Activated CD4-positive, alpha-beta T cell treated with anti-CD3 and anti-CD28 coated beads for 24 hours (primary cell): ENCODE data around the gene BEST1.
"Not testable (repeated sequence)": the region's sequence is repeated elsewhere in the genome, so short reads cannot be mapped to it uniquely, and the experiment has no call there.

ENCODE experiments used
- DNase-seq, 2 donors: peaks; one replicate each; pipeline ENCODE4 v3.0.0-alpha.2; 2020; ENCODE audit warnings: low read depth in 2 of 2

BEST1 gene

DNA sequence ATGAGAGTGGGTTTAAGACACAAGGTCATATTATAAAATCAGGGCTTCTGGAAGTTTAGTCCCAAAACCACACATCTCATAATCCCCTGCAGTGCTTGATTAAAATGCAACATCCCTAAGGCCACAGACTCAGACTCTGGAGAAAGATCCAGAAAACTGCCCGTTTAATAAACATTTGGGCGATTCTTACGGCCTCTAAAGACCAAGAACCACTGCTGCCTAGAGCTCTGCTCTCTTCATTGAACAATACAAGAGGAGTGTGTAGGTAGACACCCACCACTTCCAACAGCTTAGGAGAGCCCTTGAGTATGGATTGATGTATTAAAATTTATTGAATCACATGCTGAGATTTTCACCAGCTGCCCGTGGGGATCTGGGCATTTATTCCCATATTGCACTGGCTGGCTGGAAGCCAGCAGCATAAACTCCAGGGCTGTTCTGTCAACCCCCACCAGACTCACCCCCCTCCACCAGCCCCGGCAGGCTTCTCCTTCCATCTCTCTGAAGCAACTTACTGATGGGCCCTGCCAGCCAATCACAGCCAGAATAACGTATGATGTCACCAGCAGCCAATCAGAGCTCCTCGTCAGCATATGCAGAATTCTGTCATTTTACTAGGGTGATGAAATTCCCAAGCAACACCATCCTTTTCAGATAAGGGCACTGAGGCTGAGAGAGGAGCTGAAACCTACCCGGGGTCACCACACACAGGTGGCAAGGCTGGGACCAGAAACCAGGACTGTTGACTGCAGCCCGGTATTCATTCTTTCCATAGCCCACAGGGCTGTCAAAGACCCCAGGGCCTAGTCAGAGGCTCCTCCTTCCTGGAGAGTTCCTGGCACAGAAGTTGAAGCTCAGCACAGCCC lies 749 bp upstream of the BEST1 start:
- DNase-seq: no peak

DNA sequence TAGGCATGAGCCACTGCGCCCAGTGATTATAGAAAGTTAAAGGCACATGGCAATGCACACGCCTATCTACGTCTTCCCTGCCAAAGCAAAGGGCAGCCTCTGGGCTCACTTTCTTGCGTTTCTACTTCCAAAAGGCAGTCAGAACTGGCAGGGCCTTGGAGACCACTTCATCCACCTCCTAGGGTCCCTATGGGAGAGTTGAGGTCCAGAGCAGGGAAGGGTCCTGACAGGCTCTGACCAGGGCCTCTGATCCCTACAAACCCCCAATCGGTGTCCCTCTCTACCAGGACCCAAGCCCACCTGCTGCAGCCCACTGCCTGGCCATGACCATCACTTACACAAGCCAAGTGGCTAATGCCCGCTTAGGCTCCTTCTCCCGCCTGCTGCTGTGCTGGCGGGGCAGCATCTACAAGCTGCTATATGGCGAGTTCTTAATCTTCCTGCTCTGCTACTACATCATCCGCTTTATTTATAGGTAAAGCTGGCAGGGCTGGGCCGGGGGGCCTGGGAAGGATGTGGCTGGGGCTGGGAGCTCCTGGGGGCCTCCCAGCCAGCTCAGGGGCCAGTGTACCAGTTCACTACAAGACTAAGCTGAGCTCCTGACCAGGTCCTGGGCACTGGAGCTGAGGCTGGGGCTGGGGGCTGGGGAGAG lies 1.5 kb downstream of the BEST1 start:
- DNase-seq: no peak

DNA sequence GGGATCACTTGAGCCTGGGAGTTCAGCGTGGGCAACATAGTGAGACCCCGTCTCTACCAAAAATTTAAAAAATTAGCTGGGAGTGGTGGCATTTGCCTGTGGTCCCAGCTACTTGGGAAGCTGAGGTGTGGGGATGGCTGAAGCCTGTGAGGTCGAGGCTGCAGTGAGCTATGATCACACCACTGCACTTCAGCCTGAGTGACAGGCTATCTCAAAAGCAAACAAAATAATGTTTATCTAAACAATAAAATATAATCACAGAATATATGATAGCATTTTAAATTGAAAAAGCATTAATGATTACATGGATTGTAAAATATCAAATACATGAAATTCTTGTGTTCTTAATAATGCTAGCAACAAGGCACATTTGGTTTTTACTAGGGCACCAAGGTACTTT lies 2.7 kb downstream of the BEST1 start:
- no peak for DNase-seq

DNA sequence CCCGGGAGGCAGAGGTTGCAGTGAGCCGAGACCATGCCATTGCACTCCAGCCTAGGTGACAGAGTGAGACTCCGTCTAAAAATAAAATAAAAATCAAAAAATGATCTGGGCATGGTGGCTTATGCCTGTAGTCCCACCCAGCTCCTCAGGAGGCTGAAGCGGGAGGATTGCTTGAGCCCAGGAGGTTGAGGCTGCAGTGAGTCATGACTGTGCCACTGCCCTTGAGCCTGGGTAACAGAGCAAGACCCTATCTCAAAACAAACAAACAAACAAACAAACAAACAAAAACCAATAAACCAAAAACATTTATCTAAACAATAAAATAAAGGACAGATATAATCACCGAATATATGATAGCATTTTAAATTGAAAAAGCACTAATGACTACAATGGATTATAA lies 3.5 kb downstream of the BEST1 start:
- DNase-seq: not testable (repeated sequence)

DNA sequence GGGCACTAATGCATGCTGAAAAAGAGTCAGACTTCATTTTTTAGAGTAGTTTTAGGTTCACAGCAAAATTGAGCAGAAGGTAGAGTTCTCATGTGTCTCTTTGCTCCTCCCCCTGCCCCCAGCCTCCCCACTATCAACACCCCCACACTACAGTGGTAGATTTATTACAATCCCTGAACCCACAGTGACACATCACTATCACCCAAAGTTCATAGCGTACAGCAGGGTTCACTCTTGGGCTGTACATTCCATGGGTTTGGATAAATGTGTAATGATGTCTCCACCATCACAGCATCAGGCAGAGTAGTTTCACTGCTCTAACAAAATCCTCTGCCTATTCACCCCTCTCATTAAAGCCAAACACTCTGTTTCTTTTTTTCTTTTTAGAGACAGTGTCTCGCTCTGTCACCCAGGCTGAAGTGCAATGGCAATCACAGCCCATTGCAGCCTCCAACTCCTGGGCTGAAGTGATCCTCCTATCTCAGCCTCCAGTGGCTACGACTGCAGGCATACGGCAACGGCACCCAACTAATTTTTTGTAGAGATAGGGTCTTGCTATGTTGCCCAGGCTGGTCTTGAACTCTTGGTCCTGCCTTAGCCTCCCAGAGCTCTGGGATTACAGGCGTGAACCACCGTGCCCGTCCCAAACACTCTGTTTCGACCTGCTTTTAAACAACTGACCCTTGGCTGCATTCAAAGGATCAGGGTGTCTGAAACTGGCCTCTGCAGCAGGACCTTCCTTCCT lies 4.1 kb downstream of the BEST1 start:
- no peak for DNase-seq

DNA sequence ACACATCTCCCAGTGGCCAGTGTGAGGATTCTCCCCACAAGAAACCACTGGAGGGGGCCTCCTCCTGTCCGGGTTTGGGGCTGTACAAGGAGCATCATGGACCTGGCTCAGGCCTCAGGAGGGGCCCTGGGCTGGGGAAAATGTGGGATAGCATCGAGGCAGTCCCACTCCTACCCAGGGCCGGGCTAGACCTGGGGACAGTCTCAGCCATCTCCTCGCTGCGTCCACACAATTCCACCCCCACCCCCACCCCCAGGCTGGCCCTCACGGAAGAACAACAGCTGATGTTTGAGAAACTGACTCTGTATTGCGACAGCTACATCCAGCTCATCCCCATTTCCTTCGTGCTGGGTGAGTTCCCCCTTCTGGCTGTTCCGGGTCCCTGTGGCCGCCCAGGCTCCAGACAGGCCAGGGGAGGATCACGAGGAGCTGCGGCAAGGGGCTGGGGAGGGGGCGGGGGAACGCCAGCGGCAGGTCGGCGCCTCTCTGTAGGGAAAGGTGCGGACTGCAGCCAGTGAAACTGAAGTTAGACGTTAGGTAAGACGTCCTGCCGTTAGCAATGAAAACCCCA lies 4.8 kb downstream of the BEST1 start:
- no peak for DNase-seq

DNA sequence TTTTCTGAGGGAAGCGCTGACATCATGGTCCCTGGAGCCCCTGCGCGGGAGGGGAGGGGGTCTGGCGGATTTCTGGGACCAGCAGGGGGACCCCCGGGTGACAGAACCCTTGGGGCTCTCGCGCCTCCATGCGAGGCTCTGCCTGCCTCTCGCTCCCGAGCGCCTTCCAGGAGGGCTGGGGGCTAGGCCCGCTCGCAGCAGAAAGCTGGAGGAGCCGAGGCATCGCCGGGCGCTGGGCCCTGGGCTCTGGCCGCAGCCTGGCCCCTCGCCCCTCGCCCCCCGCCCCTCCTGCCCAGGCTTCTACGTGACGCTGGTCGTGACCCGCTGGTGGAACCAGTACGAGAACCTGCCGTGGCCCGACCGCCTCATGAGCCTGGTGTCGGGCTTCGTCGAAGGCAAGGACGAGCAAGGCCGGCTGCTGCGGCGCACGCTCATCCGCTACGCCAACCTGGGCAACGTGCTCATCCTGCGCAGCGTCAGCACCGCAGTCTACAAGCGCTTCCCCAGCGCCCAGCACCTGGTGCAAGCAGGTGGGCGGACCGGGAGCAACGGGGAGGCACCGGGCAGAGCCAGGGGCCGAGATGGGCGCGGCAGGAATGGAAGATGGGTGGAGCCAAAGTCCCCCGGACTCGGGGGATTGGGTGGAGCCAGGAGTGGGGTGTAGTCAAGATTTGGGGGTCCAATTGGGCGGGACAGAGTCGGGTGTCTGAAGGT lies 5.4 kb downstream of the BEST1 start:
- no peak for DNase-seq

DNA sequence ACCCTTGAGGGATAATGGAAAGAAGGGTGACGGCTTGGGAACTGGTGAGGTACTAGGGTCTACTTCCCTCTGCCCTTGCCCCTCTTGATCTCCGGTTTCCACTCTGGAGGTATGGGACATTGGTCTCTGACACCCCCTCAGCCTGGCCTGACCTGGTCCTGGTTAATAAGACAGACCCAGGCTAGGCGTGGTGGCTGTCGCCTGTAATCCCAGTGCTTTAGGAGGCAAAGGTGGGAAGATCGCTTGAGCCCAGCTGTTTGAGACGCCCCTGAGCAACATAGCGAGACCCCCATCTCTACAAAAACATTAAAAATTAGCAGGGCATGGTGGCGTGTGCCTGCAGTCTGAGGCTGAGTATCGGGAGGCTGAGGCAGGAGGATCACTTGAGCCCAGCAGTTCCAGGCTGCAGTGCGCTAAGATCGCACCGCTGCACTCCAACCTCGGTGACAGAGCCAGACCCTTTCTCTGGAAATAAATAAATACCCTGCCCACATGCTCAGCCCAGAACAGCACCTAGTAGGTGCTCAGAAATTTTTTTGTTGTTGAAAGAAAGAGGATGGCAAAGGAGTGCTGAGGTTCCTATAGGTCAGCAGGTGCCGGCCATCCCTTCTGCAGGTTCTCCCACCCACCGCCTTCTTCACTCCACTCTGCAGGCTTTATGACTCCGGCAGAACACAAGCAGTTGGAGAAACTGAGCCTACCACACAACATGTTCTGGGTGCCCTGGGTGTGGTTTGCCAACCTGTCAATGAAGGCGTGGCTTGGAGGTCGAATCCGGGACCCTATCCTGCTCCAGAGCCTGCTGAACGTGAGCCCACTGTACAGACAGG lies 6.3 kb downstream of the BEST1 start:
- DNase-seq: no peak

DNA sequence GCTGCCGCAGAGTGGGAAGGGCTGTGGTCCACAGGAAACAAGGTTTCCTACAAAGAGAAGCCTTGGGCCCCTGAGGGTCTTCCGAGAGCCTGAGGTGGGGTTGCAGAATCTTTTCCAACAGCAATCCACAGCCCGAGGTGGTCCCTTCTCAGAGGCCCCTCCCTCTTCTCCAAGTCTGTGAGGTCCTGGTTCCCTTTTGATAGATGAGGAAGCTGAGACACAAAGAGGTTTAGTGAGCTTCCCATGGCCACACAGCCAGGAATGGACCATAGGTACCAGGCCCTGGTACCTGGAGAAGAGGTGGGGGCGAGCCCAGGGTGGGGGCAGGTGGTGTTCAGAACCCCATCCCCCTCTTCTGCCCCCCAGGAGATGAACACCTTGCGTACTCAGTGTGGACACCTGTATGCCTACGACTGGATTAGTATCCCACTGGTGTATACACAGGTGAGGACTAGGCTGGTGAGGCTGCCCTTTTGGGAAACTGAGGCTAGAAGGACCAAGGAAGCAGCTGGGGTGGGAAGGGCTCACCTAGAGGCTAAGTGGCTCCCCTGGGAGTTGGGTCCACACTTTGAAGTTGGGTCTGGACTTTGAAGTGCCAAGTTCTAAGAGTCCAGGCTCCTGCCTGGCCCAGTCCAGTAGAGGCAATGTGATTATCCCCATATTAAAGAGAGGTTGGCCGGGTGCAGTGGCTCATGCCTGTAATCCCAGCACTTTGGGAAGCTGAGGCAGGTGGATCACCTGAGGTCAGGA lies 7.0 kb downstream of the BEST1 start:
- no peak for DNase-seq

DNA sequence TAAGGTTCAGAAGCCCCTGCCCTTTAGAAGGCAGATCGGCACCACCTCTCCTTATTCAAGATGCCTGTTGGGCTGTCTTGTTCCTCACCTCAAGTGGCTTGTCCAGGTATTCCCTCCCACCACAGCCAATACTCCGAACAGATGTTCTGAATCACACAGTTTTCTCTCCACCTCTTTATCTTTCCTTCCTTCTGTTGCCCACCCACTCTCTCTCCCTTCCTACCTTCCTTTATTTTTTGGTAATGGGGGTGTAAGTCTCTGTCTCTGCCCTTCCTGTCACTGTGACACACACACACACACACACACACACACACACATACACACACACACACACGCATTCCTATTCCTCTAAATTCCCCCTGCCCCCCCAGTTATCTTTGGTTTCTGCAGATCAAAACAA lies 8.4 kb downstream of the BEST1 start:
- no peak for DNase-seq

DNA sequence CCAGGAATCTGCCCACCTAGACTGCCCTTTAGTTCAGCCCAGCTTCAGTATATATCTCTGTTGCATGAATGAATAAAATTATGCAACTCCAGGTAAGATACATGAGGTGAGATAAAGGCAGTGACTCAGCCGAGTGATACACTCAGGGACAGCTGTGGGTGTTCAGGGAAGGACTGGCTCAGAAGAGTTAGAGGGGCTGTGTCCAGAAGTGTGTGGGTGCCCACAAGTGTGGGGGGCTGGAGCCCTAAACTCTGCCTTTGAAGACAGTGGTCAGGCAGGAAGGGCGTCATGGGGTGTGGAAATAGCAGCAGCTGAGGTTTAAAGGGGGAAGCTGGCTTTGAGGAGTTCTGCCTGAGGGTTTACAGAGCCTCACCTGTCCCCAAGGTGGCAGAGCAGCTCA lies 9.0 kb downstream of the BEST1 start:
- no peak for DNase-seq

DNA sequence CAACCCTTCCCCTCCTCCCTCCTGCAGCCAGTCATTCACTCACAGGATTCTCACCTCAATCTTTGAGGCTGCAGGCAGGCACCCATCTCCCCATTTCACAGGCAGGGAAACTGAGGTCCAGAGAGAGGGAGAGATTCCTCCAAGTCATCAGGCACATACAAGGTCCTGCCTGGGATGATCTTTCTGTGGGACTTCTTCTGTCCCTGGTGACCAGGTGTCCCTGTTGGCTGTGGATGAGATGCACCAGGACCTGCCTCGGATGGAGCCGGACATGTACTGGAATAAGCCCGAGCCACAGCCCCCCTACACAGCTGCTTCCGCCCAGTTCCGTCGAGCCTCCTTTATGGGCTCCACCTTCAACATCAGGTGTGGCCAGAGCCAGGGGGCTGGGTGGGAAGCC lies 9.5 kb downstream of the BEST1 start:
- no peak for DNase-seq

DNA sequence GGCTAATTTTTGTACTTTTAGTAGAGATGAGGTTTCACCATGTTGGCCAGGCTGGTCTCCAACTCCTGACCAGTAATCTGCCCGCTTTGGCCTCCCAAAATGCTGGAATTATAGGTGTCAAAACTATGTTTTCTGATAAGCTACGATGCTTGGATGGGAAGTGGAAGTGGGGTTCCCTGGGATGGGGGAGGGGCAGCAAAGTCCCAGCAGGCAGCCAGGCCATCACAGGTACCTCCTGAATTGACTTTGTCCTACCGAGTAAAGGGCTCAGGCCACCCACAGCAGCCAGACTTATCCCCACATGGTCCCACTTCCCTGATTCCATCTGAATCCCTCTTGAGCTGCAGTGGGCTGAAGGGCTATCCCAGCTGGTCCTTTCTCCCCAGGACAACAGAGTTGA lies 10.4 kb downstream of the BEST1 start:
- no peak for DNase-seq

DNA sequence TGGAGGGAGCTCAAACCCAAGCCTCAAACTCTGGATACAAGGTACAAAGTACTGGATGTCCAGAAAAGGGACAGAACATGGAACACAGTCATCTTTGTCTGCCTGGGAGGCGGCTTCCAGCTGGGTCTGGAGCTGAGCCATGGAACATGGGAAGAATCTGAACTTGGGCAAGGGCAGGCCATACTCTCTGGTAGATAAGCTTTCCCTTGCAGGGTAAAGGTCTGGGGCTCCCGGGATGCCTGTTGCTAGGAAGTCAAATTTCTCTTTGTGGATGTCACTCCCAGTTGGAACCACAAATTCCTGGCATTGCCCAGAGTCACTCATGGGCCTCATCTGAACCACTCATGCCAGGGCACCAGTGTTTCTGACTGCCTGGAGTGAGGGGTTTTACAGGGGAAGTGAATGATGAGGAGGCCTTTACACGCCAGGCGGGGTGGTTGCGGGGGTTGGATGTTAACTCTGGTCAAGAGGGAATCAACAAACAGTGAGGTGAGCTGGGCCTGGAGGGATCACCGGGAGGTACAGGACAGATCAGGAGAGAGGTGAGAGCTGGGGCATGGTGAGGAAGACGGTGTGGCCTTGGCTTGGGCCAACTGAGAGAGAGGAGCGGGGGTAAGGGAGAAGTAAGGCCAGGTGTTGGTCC lies 11.5 kb downstream of the BEST1 start:
- no peak for DNase-seq

DNA sequence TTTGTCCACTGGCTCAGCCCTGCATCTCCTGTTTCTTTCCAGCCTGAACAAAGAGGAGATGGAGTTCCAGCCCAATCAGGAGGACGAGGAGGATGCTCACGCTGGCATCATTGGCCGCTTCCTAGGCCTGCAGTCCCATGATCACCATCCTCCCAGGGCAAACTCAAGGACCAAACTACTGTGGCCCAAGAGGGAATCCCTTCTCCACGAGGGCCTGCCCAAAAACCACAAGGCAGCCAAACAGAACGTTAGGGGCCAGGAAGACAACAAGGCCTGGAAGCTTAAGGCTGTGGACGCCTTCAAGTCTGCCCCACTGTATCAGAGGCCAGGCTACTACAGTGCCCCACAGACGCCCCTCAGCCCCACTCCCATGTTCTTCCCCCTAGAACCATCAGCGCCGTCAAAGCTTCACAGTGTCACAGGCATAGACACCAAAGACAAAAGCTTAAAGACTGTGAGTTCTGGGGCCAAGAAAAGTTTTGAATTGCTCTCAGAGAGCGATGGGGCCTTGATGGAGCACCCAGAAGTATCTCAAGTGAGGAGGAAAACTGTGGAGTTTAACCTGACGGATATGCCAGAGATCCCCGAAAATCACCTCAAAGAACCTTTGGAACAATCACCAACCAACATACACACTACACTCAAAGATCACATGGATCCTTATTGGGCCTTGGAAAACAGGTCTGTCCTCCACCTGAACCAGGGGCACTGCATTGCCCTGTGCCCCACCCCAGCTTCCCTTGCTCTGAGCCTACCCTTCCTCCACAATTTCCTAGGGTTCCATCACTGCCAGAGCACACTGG lies 12.3 kb downstream of the BEST1 start:
- no peak for DNase-seq

DNA sequence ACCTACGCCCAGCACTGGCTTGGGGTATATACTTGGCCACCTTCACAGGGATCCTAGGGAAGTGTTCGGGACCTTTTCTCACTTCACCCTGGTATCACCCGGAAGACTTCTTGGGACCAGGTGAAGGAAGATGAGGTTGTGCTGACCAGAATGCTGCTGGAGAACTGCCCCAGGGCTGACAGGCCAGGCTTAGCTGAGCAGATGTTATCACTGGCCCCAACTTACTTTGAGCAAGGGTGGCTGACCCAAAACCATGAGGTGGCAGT lies 12.8 kb downstream of the BEST1 start:
- no peak for DNase-seq

DNA sequence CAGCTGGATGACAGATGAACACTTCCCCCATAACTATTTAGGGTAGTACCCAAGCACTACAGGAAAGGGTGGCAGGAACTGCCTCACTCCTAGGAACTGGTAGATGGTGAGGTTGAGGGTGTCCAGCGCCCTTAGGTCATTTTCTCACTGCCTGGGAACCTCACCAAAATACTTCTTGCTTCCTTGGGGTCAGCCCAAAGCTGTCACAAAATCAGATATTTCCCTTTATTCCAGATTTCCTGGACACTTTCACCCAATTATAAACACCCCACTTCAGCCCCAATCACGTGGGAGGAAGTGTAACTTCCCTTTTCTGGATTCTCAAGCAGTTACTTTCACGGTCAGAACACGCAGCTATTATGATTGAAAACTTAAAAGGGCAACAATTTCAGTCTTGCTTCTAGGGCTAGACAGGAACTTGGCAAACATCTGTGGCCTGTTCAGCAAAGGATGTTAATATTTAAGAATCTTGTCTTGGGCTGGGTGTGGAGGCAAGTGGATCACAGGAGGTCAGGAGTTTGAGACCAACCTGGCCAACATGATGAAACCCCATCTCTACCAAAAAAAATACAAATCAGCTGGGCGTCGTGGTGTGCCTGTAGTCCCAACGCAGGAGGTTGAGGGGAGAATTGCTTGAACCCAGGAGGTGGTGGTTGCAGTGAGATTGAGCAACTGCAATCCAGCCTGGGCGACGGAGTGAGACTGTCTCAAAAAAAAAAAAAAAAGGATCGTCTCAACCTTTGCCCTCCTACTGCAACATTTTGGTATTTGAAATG lies 13.3 kb downstream of the BEST1 start:
- DNase-seq: no peak

DNA sequence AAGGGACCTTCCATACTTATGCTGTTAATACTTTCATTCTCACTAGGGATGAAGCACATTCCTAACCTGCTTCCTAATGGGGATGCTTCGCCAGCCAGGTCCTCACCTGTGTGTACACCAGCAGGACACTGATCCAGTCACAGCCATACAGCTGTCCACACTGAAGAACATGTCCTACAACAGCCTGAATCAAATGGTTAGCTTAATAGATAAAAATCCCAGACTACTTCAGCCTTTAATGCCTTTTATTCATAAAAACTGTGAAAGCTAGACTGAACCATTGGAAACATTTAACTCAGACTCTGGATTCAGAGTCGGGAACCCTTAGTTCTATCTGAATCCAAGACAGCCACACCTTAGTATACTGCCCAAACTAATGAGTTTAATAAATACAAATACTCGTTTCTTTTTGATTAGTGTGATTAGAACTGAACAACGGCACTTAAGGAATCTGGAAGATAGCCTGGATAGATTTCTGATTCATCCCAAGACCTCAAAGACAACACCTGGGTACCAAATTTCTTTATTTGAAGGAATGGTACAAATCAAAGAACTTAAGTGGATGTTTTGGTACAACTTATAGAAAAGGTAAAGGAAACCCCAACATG lies 14.0 kb downstream of the BEST1 start:
- no peak for DNase-seq
